ENCODE results near the gene ALPK1.
"Not testable (repeated sequence)": the region's sequence is repeated elsewhere in the genome, so short reads cannot be mapped to it uniquely, and the experiment has no call there.

The ALPK1 gene

GRCh38 chr4:112277705-112278448 lies 19.3 kb upstream of the ALPK1 start:
- Histone ChIP-seq H3K4me3 (ENCODE audit: control insufficient read depth in 1 of 7, extremely low read depth in 1 of 7, insufficient read depth in 4 of 7, low read depth in 2 of 7, low read length in 6 of 7) (no peak overlapping the region), H3K27ac (ENCODE audit: insufficient read depth in 1 of 2, low read depth in 1 of 2, low read length in 2 of 2, poor library complexity in 1 of 2, severe bottlenecking in 2 of 2) (no peak overlapping the region), H3K27me3 (replicated peaks in 2 of 5; ENCODE audit: control insufficient read depth in 4 of 5, insufficient read depth in 5 of 5, low read length in 4 of 5) (no peaks in the 10 kb centered on the region), H3K9me3 (ENCODE audit: control extremely low read depth in 1 of 5, control insufficient read depth in 4 of 5, insufficient read depth in 2 of 5, low read depth in 1 of 5, low read length in 4 of 5) (no peaks in the 10 kb centered on the region), H3K36me3 (ENCODE audit: control insufficient read depth in 4 of 4, insufficient read depth in 4 of 4, low read length in 3 of 4) (peaks cover 7 to 27% (median 11%) of the 10 kb centered on the region in 4 experiments), H3K4me1 (ENCODE audit: control extremely low read depth in 1 of 4, control insufficient read depth in 4 of 4, insufficient read depth in 4 of 4, low read length in 3 of 4) (peaks cover 0 to 13% (median 8%) of the 10 kb centered on the region in 4 experiments)
- ChIA-PET POLR2A (no interaction called here), CTCF (interaction anchor here (0.6 kb wide), 1 partner anchor 8 kb away, joined by 4 read pairs; no protein-coding TSS in a partner anchor)
- 96% methylated on average over 4 of the region's 10 CpGs for WGBS (ENCODE audit: insufficient coverage)
- DNase-seq: no peak

GRCh38 chr4:112279025-112279881 lies 17.9 kb upstream of the ALPK1 start:
- H3K27me3 ChIP-seq (replicated peaks in 2 of 5; ENCODE audit: control insufficient read depth in 4 of 5, insufficient read depth in 5 of 5, low read length in 4 of 5): no peaks in the 10 kb centered on the region
- peak overlapping the region in 1 of 7 experiments; percentile 55 for H3K4me3 ChIP-seq (ENCODE audit: control insufficient read depth in 1 of 7, extremely low read depth in 1 of 7, insufficient read depth in 4 of 7, low read depth in 2 of 7, low read length in 6 of 7)
- H3K27ac ChIP-seq (ENCODE audit: insufficient read depth in 1 of 2, low read depth in 1 of 2, low read length in 2 of 2, poor library complexity in 1 of 2, severe bottlenecking in 2 of 2): no peak overlapping the region
- H3K9me3 ChIP-seq (ENCODE audit: control extremely low read depth in 1 of 5, control insufficient read depth in 4 of 5, insufficient read depth in 2 of 5, low read depth in 1 of 5, low read length in 4 of 5): no peaks in the 10 kb centered on the region
- peak in 1 of 3 donors; percentile 69 for DNase-seq
- peaks cover 5 to 21% (median 15%) of the 10 kb centered on the region in 4 experiments for H3K4me1 ChIP-seq (ENCODE audit: control extremely low read depth in 1 of 4, control insufficient read depth in 4 of 4, insufficient read depth in 4 of 4, low read length in 3 of 4)
- peaks cover 7 to 27% (median 11%) of the 10 kb centered on the region in 4 experiments for H3K36me3 ChIP-seq (ENCODE audit: control insufficient read depth in 4 of 4, insufficient read depth in 4 of 4, low read length in 3 of 4)
- POLR2A ChIA-PET: no interaction called here
- CTCF ChIA-PET: interaction anchor here (0.8 to 1.9 kb wide), 3 partner anchors 12 to 42 kb away, joined by 3 to 5 read pairs (median 4); no protein-coding TSS in a partner anchor
- 16% methylated on average over 5 of the region's 10 CpGs for WGBS (ENCODE audit: insufficient coverage)

GRCh38 chr4:112279882-112280315 lies 17.3 kb upstream of the ALPK1 start:
- H3K27ac ChIP-seq (ENCODE audit: insufficient read depth in 1 of 2, low read depth in 1 of 2, low read length in 2 of 2, poor library complexity in 1 of 2, severe bottlenecking in 2 of 2): no peak overlapping the region
- ChIA-PET POLR2A (no interaction called here), CTCF (interaction anchor here (1.0 to 1.9 kb wide), 5 partner anchors 9 to 41 kb away, joined by 3 to 5 read pairs (median 3); no protein-coding TSS in a partner anchor)
- peaks cover 7 to 26% (median 11%) of the 10 kb centered on the region in 4 experiments for H3K36me3 ChIP-seq (ENCODE audit: control insufficient read depth in 4 of 4, insufficient read depth in 4 of 4, low read length in 3 of 4)
- H3K4me1 ChIP-seq (ENCODE audit: control extremely low read depth in 1 of 4, control insufficient read depth in 4 of 4, insufficient read depth in 4 of 4, low read length in 3 of 4): peaks cover 9 to 28% (median 17%) of the 10 kb centered on the region in 4 experiments
- no peaks in the 10 kb centered on the region for H3K9me3 ChIP-seq (ENCODE audit: control extremely low read depth in 1 of 5, control insufficient read depth in 4 of 5, insufficient read depth in 2 of 5, low read depth in 1 of 5, low read length in 4 of 5)
- no peak for DNase-seq
- no peaks in the 10 kb centered on the region for H3K27me3 ChIP-seq (replicated peaks in 2 of 5; ENCODE audit: control insufficient read depth in 4 of 5, insufficient read depth in 5 of 5, low read length in 4 of 5)
- no peak overlapping the region for H3K4me3 ChIP-seq (ENCODE audit: control insufficient read depth in 1 of 7, extremely low read depth in 1 of 7, insufficient read depth in 4 of 7, low read depth in 2 of 7, low read length in 6 of 7)
- WGBS (ENCODE audit: insufficient coverage): 100% methylated on average over 3 of the region's 7 CpGs

- DNase-seq: no peak
- H3K27me3 ChIP-seq (replicated peaks in 2 of 5; ENCODE audit: control insufficient read depth in 4 of 5, insufficient read depth in 5 of 5, low read length in 4 of 5): no peaks in the 10 kb centered on the region
- no peaks in the 10 kb centered on the region for H3K9me3 ChIP-seq (ENCODE audit: control extremely low read depth in 1 of 5, control insufficient read depth in 4 of 5, insufficient read depth in 2 of 5, low read depth in 1 of 5, low read length in 4 of 5)
- ChIA-PET CTCF (interaction anchor here (1.0 to 1.9 kb wide), 5 partner anchors 9 to 40 kb away, joined by 3 to 5 read pairs (median 3); no protein-coding TSS in a partner anchor), POLR2A (interaction anchor here (0.8 kb wide), 1 partner anchor 9 kb away, joined by 3 read pairs; no protein-coding TSS in a partner anchor)
- H3K27ac ChIP-seq (ENCODE audit: insufficient read depth in 1 of 2, low read depth in 1 of 2, low read length in 2 of 2, poor library complexity in 1 of 2, severe bottlenecking in 2 of 2): no peak overlapping the region
- peaks cover 5 to 20% (median 9%) of the 10 kb centered on the region in 4 experiments for H3K36me3 ChIP-seq (ENCODE audit: control insufficient read depth in 4 of 4, insufficient read depth in 4 of 4, low read length in 3 of 4)
- no peak overlapping the region for H3K4me3 ChIP-seq (ENCODE audit: control insufficient read depth in 1 of 7, extremely low read depth in 1 of 7, insufficient read depth in 4 of 7, low read depth in 2 of 7, low read length in 6 of 7)
- WGBS (ENCODE audit: insufficient coverage): 80% methylated on average over 3 of the region's 5 CpGs
- H3K4me1 ChIP-seq (ENCODE audit: control extremely low read depth in 1 of 4, control insufficient read depth in 4 of 4, insufficient read depth in 4 of 4, low read length in 3 of 4): peaks cover 9 to 29% (median 20%) of the 10 kb centered on the region in 4 experiments
Measured at GRCh38 chr4:112280386-112281056, 16.6 kb upstream of the ALPK1 start.

- WGBS (ENCODE audit: insufficient coverage): 100% methylated on average over 1 of the region's 2 CpGs
- H3K27me3 ChIP-seq (replicated peaks in 2 of 5; ENCODE audit: control insufficient read depth in 4 of 5, insufficient read depth in 5 of 5, low read length in 4 of 5); H3K27ac ChIP-seq (ENCODE audit: insufficient read depth in 1 of 2, low read depth in 1 of 2, low read length in 2 of 2, poor library complexity in 1 of 2, severe bottlenecking in 2 of 2); DNase-seq; H3K4me3 ChIP-seq (ENCODE audit: control insufficient read depth in 1 of 7, extremely low read depth in 1 of 7, insufficient read depth in 4 of 7, low read depth in 2 of 7, low read length in 6 of 7); POLR2A ChIA-PET; H3K9me3 ChIP-seq (ENCODE audit: control extremely low read depth in 1 of 5, control insufficient read depth in 4 of 5, insufficient read depth in 2 of 5, low read depth in 1 of 5, low read length in 4 of 5): not testable (repeated sequence)
- CTCF ChIA-PET: interaction anchor here (0.8 to 1.5 kb wide), 3 partner anchors 11 to 180 kb away, joined by 3 read pairs; no protein-coding TSS in a partner anchor
- Histone ChIP-seq H3K36me3 (ENCODE audit: control insufficient read depth in 4 of 4, insufficient read depth in 4 of 4, low read length in 3 of 4) (peaks cover 0 to 12% (median 5%) of the 10 kb centered on the region in 4 experiments), H3K4me1 (ENCODE audit: control extremely low read depth in 1 of 4, control insufficient read depth in 4 of 4, insufficient read depth in 4 of 4, low read length in 3 of 4) (peaks cover 12 to 38% (median 26%) of the 10 kb centered on the region in 4 experiments)
Measured at GRCh38 chr4:112281895-112282398, 15.2 kb upstream of the ALPK1 start.

GRCh38 chr4:112282860-112283667 lies 14.1 kb upstream of the ALPK1 start:
- CTCF ChIA-PET: interaction anchor here (0.7 to 1.3 kb wide), 2 partner anchors 11 to 47 kb away, joined by 3 to 4 read pairs; no protein-coding TSS in a partner anchor
- DNase-seq: no peak
- peak overlapping the region in 2 of 7 experiments; percentile 12 to 81 for H3K4me3 ChIP-seq (ENCODE audit: control insufficient read depth in 1 of 7, extremely low read depth in 1 of 7, insufficient read depth in 4 of 7, low read depth in 2 of 7, low read length in 6 of 7)
- WGBS (ENCODE audit: insufficient coverage): 93% methylated on average over 4 of the region's 4 CpGs
- H3K36me3 ChIP-seq (ENCODE audit: control insufficient read depth in 4 of 4, insufficient read depth in 4 of 4, low read length in 3 of 4): peaks cover 0 to 7% (median 3%) of the 10 kb centered on the region in 4 experiments
- H3K4me1 ChIP-seq (ENCODE audit: control extremely low read depth in 1 of 4, control insufficient read depth in 4 of 4, insufficient read depth in 4 of 4, low read length in 3 of 4): peaks cover 17 to 48% (median 33%) of the 10 kb centered on the region in 4 experiments
- H3K9me3 ChIP-seq (ENCODE audit: control extremely low read depth in 1 of 5, control insufficient read depth in 4 of 5, insufficient read depth in 2 of 5, low read depth in 1 of 5, low read length in 4 of 5): no peaks in the 10 kb centered on the region
- no peaks in the 10 kb centered on the region for H3K27me3 ChIP-seq (replicated peaks in 2 of 5; ENCODE audit: control insufficient read depth in 4 of 5, insufficient read depth in 5 of 5, low read length in 4 of 5)
- POLR2A ChIA-PET: no interaction called here
- H3K27ac ChIP-seq (ENCODE audit: insufficient read depth in 1 of 2, low read depth in 1 of 2, low read length in 2 of 2, poor library complexity in 1 of 2, severe bottlenecking in 2 of 2): no peak overlapping the region
